SK-N-SH treated with all-trans-retinoic acid at 6 μM for 48 hours (cell line): ENCODE results near the gene SLC7A8.

Experiments
- ATAC-seq: fragments of 200-7000 bp; cut with Tn5 transposase; 3 replicates; pipeline ENCODE4 v1.9.1; 2020; ENCODE audit warnings: mild to moderate bottlenecking, moderate library complexity
- ARNTL ChIP-seq: fragments of 450-650 bp; formaldehyde crosslinking; IDR thresholded peaks from 2 replicates; pipeline ENCODE4 v1.5.0; 2020; ENCODE audit warnings: low read depth, mild to moderate bottlenecking, moderate library complexity, borderline replicate concordance
- BACH2 ChIP-seq: fragments of 250-450 bp; sonication (Bioruptor Pico); IDR thresholded peaks from 2 replicates; pipeline ENCODE4 v1.9.0; 2021; ENCODE audit warnings: mild to moderate bottlenecking, borderline replicate concordance
- CSDC2 ChIP-seq: fragments of 250-450 bp; sonication (Bioruptor Pico); IDR thresholded peaks from 2 replicates; pipeline ENCODE4 v1.5.0; 2020; ENCODE audit warnings: mild to moderate bottlenecking, moderate library complexity
- ESRRG ChIP-seq: fragments of 250-450 bp; sonication (Bioruptor Pico); IDR thresholded peaks from 2 replicates; pipeline ENCODE4 v1.6.1; 2021; ENCODE audit warnings: mild to moderate bottlenecking
- GLIS3 ChIP-seq: fragments of 250-450 bp; sonication (Bioruptor Pico); IDR thresholded peaks from 2 replicates; pipeline ENCODE4 v1.5.0; 2020; ENCODE audit warnings: mild to moderate bottlenecking, moderate library complexity
- ISL1 ChIP-seq: fragments of 250-450 bp; sonication (Bioruptor Pico); IDR thresholded peaks from 2 replicates; pipeline ENCODE4 v2.1.2; 2022; ENCODE audit warnings: mild to moderate bottlenecking, moderate library complexity
- OSR1 ChIP-seq: fragments of 250-450 bp; sonication (Bioruptor Pico); IDR thresholded peaks from 2 replicates; pipeline ENCODE4 v1.8.0; 2022; ENCODE audit warnings: moderate library complexity, mild to moderate bottlenecking, inconsistent platforms
- PPARA ChIP-seq: fragments of 250-450 bp; sonication (Bioruptor Pico); IDR thresholded peaks from 2 replicates; pipeline ENCODE4 v1.5.0; 2020; ENCODE audit warnings: mild to moderate bottlenecking, borderline replicate concordance
- RARB ChIP-seq: fragments of 250-450 bp; sonication (Bioruptor Pico); IDR thresholded peaks from 2 replicates; pipeline ENCODE4 v1.8.0; 2021; ENCODE audit warnings: mild to moderate bottlenecking, moderate library complexity
- TCF4 ChIP-seq: fragments of 250-450 bp; sonication (Bioruptor Pico); IDR thresholded peaks from 2 replicates; pipeline ENCODE4 v1.8.0; 2021; ENCODE audit warnings: mild to moderate bottlenecking, moderate library complexity, borderline replicate concordance
- TOX ChIP-seq: fragments of 250-450 bp; sonication (Bioruptor Pico); IDR thresholded peaks from 2 replicates; pipeline ENCODE4 v1.8.0; 2021; ENCODE audit warnings: mild to moderate bottlenecking, moderate library complexity, borderline replicate concordance
- ZC3H10 ChIP-seq: fragments of 250-450 bp; sonication (Bioruptor Pico); IDR thresholded peaks from 2 replicates; pipeline ENCODE4 v1.5.1; 2021; ENCODE audit warnings: mild to moderate bottlenecking, moderate library complexity
- ZFP30 ChIP-seq: fragments of 450-650 bp; formaldehyde crosslinking; IDR thresholded peaks from 2 replicates; pipeline ENCODE4 v1.5.0; 2022; ENCODE audit warnings: mild to moderate bottlenecking, moderate library complexity
- ZNF565 ChIP-seq: fragments of 450-650 bp; formaldehyde crosslinking; conservative IDR thresholded peaks from 2 replicates; pipeline ENCODE4 v1.5.0; 2020; ENCODE audit warnings: low read depth, mild to moderate bottlenecking, moderate library complexity
- ZNF8 ChIP-seq: fragments of 450-650 bp; formaldehyde crosslinking; IDR thresholded peaks from 2 replicates; pipeline ENCODE4 v1.5.0; 2020; ENCODE audit warnings: mild to moderate bottlenecking, moderate library complexity
- TF ChIP-seq, protein P1 (sequence below): fragments of 250-450 bp; sonication (Bioruptor Pico); IDR thresholded peaks from 2 replicates; pipeline ENCODE4 v1.8.0; 2021; ENCODE audit warnings: low read depth, mild to moderate bottlenecking, moderate library complexity, borderline replicate concordance
- TF ChIP-seq, protein P2 (sequence below): fragments of 250-450 bp; sonication (Bioruptor Pico); IDR thresholded peaks from 2 replicates; pipeline ENCODE4 v1.8.0; 2020; ENCODE audit warnings: mild to moderate bottlenecking, moderate library complexity, borderline replicate concordance
- TF ChIP-seq, protein P3 (sequence below): fragments of 250-450 bp; sonication (Bioruptor Pico); IDR thresholded peaks from 2 replicates; pipeline ENCODE4 v1.5.1; 2021; ENCODE audit warnings: mild to moderate bottlenecking, moderate library complexity
- TF ChIP-seq, protein P4 (sequence below): fragments of 250-450 bp; sonication (Bioruptor Pico); IDR thresholded peaks from 2 replicates; pipeline ENCODE4 v1.5.0; 2020; ENCODE audit warnings: mild to moderate bottlenecking, moderate library complexity
- TF ChIP-seq, protein P5 (sequence below): fragments of 250-450 bp; sonication (Bioruptor Pico); IDR thresholded peaks from 2 replicates; pipeline ENCODE4 v1.5.1; 2020; ENCODE audit warnings: low read depth, mild to moderate bottlenecking, moderate library complexity

SLC7A8 gene

DNA sequence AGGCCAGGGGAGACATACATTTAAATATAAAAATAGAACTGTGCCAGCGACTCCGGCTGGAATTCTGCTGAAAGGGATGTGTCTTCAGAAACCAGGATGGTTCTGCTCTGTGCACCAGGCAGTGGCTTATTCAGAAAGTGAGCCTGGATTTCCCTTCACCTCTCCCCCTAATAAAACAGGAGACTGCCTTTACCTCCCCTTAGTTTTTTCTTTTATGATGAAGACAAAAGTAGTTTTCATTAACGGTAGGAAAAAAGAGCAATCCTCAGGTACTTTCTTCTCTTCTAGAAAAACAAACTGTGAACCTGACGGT is 346 bp downstream of the SLC7A8 start:
- peak; percentile 64 for ATAC-seq
- TF ChIP-seq BACH2 (no peak), ISL1 (CRISPR knock-in tag) (no peak), ZFP30 (CRISPR knock-in tag) (no peak), OSR1 (no peak), TCF4 (no peak), ZNF565 (no peak), ARNTL (CRISPR knock-in tag) (no peak), GLIS3 (CRISPR knock-in tag) (no peak), ZC3H10 (CRISPR knock-in tag) (no peak), ESRRG (CRISPR knock-in tag) (no peak), CSDC2 (no peak), TOX (CRISPR knock-in tag) (no peak), ZNF8 (CRISPR knock-in tag) (no peak), RARB (no peak)
- TF ChIP-seq, protein P1, sequence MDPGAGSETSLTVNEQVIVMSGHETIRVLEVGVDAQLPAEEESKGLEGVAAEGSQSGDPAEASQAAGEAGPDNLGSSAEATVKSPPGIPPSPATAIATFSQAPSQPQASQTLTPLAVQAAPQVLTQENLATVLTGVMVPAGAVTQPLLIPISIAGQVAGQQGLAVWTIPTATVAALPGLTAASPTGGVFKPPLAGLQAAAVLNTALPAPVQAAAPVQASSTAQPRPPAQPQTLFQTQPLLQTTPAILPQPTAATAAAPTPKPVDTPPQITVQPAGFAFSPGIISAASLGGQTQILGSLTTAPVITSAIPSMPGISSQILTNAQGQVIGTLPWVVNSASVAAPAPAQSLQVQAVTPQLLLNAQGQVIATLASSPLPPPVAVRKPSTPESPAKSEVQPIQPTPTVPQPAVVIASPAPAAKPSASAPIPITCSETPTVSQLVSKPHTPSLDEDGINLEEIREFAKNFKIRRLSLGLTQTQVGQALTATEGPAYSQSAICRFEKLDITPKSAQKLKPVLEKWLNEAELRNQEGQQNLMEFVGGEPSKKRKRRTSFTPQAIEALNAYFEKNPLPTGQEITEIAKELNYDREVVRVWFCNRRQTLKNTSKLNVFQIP = no peak
- TF ChIP-seq, protein P2, sequence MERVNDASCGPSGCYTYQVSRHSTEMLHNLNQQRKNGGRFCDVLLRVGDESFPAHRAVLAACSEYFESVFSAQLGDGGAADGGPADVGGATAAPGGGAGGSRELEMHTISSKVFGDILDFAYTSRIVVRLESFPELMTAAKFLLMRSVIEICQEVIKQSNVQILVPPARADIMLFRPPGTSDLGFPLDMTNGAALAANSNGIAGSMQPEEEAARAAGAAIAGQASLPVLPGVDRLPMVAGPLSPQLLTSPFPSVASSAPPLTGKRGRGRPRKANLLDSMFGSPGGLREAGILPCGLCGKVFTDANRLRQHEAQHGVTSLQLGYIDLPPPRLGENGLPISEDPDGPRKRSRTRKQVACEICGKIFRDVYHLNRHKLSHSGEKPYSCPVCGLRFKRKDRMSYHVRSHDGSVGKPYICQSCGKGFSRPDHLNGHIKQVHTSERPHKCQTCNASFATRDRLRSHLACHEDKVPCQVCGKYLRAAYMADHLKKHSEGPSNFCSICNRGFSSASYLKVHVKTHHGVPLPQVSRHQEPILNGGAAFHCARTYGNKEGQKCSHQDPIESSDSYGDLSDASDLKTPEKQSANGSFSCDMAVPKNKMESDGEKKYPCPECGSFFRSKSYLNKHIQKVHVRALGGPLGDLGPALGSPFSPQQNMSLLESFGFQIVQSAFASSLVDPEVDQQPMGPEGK (CRISPR knock-in tag) = no peak
- TF ChIP-seq, protein P3, sequence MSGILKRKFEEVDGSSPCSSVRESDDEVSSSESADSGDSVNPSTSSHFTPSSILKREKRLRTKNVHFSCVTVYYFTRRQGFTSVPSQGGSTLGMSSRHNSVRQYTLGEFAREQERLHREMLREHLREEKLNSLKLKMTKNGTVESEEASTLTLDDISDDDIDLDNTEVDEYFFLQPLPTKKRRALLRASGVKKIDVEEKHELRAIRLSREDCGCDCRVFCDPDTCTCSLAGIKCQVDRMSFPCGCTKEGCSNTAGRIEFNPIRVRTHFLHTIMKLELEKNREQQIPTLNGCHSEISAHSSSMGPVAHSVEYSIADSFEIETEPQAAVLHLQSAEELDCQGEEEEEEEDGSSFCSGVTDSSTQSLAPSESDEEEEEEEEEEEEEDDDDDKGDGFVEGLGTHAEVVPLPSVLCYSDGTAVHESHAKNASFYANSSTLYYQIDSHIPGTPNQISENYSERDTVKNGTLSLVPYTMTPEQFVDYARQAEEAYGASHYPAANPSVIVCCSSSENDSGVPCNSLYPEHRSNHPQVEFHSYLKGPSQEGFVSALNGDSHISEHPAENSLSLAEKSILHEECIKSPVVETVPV (CRISPR knock-in tag) = no peak
- TF ChIP-seq, protein P4, sequence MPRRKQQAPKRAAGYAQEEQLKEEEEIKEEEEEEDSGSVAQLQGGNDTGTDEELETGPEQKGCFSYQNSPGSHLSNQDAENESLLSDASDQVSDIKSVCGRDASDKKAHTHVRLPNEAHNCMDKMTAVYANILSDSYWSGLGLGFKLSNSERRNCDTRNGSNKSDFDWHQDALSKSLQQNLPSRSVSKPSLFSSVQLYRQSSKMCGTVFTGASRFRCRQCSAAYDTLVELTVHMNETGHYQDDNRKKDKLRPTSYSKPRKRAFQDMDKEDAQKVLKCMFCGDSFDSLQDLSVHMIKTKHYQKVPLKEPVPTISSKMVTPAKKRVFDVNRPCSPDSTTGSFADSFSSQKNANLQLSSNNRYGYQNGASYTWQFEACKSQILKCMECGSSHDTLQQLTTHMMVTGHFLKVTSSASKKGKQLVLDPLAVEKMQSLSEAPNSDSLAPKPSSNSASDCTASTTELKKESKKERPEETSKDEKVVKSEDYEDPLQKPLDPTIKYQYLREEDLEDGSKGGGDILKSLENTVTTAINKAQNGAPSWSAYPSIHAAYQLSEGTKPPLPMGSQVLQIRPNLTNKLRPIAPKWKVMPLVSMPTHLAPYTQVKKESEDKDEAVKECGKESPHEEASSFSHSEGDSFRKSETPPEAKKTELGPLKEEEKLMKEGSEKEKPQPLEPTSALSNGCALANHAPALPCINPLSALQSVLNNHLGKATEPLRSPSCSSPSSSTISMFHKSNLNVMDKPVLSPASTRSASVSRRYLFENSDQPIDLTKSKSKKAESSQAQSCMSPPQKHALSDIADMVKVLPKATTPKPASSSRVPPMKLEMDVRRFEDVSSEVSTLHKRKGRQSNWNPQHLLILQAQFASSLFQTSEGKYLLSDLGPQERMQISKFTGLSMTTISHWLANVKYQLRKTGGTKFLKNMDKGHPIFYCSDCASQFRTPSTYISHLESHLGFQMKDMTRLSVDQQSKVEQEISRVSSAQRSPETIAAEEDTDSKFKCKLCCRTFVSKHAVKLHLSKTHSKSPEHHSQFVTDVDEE (CRISPR knock-in tag) = no peak
- TF ChIP-seq, protein P5, sequence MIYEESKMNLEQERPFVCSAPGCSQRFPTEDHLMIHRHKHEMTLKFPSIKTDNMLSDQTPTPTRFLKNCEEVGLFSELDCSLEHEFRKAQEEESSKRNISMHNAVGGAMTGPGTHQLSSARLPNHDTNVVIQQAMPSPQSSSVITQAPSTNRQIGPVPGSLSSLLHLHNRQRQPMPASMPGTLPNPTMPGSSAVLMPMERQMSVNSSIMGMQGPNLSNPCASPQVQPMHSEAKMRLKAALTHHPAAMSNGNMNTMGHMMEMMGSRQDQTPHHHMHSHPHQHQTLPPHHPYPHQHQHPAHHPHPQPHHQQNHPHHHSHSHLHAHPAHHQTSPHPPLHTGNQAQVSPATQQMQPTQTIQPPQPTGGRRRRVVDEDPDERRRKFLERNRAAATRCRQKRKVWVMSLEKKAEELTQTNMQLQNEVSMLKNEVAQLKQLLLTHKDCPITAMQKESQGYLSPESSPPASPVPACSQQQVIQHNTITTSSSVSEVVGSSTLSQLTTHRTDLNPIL (CRISPR knock-in tag) = no peak
- TF ChIP-seq, all 23 proteins: peak for 0

DNA sequence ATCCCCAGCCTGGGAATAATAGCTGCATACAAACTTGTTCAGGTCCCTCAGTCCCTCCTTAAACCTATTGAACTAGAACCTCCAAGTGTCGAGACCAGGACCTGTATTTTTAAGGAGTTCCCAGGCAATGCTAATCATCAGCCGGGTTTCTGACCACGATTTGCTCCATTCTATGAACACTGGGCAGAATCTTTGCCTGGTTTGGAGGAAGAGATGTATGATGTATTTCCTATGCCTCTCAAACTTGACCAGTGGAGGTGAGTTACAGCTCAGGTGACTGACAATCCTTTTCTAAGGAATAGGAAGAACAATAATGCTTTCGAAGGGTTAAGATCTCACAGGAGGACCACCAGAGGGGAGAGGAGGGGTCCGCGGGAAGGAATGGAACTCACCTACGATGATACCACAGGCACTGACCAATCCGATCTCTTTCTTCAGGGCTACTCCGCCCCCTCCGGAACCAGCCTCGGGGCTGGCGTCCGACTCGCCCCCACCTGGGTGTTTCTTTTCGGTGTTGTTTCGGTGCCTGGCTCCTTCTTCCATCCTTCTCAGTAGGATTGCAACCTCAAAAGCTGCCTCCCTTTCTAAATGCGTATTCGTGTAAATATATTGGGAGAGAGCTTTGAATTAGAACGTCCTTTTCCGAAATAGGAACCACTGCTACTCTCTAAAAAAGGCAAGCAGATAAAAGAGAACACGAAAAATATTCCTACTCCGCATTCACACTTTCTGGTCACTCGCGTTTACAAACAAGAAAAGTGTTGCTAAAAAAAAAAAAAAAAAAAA is 895 bp downstream of the SLC7A8 start:
- peak; percentile 58 for ATAC-seq
- TF ChIP-seq, protein P1 = no peak
- TF ChIP-seq, protein P3 (CRISPR knock-in tag) = no peak
- no peak for TF ChIP-seq CSDC2
- TF ChIP-seq ZNF8 (CRISPR knock-in tag) = no peak
- TF ChIP-seq, protein P5 (CRISPR knock-in tag) = no peak
- no peak for TF ChIP-seq ZC3H10 (CRISPR knock-in tag)
- TF ChIP-seq, protein P2 (CRISPR knock-in tag) = no peak
- no peak for TF ChIP-seq OSR1
- TF ChIP-seq BACH2 = no peak
- no peak for TF ChIP-seq ZNF565
- no peak for TF ChIP-seq ARNTL (CRISPR knock-in tag)
- TF ChIP-seq ZFP30 (CRISPR knock-in tag) = no peak
- TF ChIP-seq TCF4 = no peak
- TF ChIP-seq PPARA = no peak
- no peak for TF ChIP-seq TOX (CRISPR knock-in tag)
